GM12878 (cell line): ENCODE results near the gene PDK1. TPM values are rescaled to one million over a fixed set of nuclear protein-coding genes. Genes with fewer than 3 reads are reported as not detected.

Experiments
- ATAC-seq: fragments of 200-7000 bp; cut with Tn5 transposase; 3 replicates; pipeline ENCODE4 v1.9.1; 2020; ENCODE audit warnings: mild to moderate bottlenecking, moderate library complexity
- BruUV-seq: library from RNA; stranded (reverse); fragments of 400-500 nt; replicated peaks from 2 replicates; lab custom pipeline; 2021; lab: Mats Ljungman, UMichigan
- CTCF ChIA-PET: fragments of 300-600 bp; sonication (Branson Sonifier 250); formaldehyde crosslinking; extraction: SDS; loops from one replicate; lab custom pipeline; 2021; ENCODE audit warnings: inconsistent platforms; lab: Yijun Ruan, JAX
- POLR2A ChIA-PET: fragments of 350-600 bp; formaldehyde crosslinking; extraction: SDS; loops from one replicate; lab custom pipeline; 2021; ENCODE audit warnings: inconsistent platforms; lab: Charles Lee
- RAD21 ChIA-PET: fragments of 300-600 bp; sonication (Branson Sonifier 250); formaldehyde crosslinking; loops from one replicate; lab custom pipeline; 2023; ENCODE audit warnings: antibody characterized with exemption; ENCODE audit not compliant: unreplicated experiment; lab: Charles Lee
- SMC1A ChIA-PET: fragments of 300-600 bp; sonication (Branson Sonifier 250); formaldehyde crosslinking; loops from one replicate; lab custom pipeline; 2023; ENCODE audit not compliant: unreplicated experiment, uncharacterized antibody; lab: Charles Lee
- DNase-seq: peaks from one replicate; pipeline ENCODE4 v3.0.0-alpha.2; 2011; ENCODE audit warnings: low read depth, low spot score
- FAIRE-seq: peaks from 3 replicates; lab custom pipeline; 2011; peaks lifted over from hg19 to GRCh38; lab: Jason Lieb, UNC
- H2AFZ ChIP-seq: 2 replicates; pipeline ENCODE4 v1.6.0; 2011; ENCODE audit warnings: low read depth, low read length, control low read depth; ENCODE audit not compliant: control insufficient read depth
- H3K27ac ChIP-seq: 2 replicates; pipeline ENCODE4 v1.5.1; 2011; ENCODE audit warnings: control low read depth; ENCODE audit not compliant: control insufficient read depth, insufficient read depth
- H3K27me3 ChIP-seq, 2 experiments: replicated peaks in 1 of 2; 2 replicates each; pipeline versions ENCODE4 v1.6.0 to v1.6.1; 2011; ENCODE audit warnings: low read length in 1 of 2; ENCODE audit not compliant: control insufficient read depth in 2 of 2, insufficient read depth in 2 of 2
- H3K36me3 ChIP-seq, 2 experiments: 2 replicates each; pipeline ENCODE4 v1.5.1; 2011; ENCODE audit warnings: low read length in 1 of 2; ENCODE audit not compliant: control insufficient read depth in 2 of 2, insufficient read depth in 2 of 2
- H3K4me1 ChIP-seq: 2 replicates; pipeline ENCODE4 v1.6.1; 2011; ENCODE audit warnings: mild to moderate bottlenecking, low read length, moderate library complexity, mixed read lengths; ENCODE audit not compliant: control insufficient read depth, insufficient read depth
- H3K4me2 ChIP-seq: 2 replicates; pipeline ENCODE4 v1.6.0; 2011; ENCODE audit warnings: control low read depth; ENCODE audit not compliant: control insufficient read depth, insufficient read depth
- H3K4me3 ChIP-seq: fragments of 200-600 bp; sonication (generic); 2 replicates; pipeline ENCODE4 v1.5.1; 2016
- H3K79me2 ChIP-seq: 2 replicates; pipeline ENCODE4 v1.6.0; 2011; ENCODE audit warnings: low read length; ENCODE audit not compliant: control insufficient read depth, insufficient read depth
- H3K9ac ChIP-seq: 2 replicates; pipeline ENCODE4 v1.8.0; 2011; ENCODE audit warnings: low read length, control low read depth, mixed read lengths; ENCODE audit not compliant: control insufficient read depth, insufficient read depth
- H3K9me3 ChIP-seq: replicated peaks from 3 replicates; pipeline ENCODE4 v1.5.1; 2011; ENCODE audit warnings: mild to moderate bottlenecking, low read length; ENCODE audit not compliant: control insufficient read depth, insufficient read depth
- H4K20me1 ChIP-seq: 2 replicates; pipeline ENCODE4 v1.6.0; 2011; ENCODE audit not compliant: control insufficient read depth, insufficient read depth
- CHD4 ChIP-seq: fragments of 200-600 bp; sonication (generic); IDR thresholded peaks from 2 replicates; pipeline ENCODE4 v1.6.1; 2016; ENCODE audit warnings: mild to moderate bottlenecking
- CREM ChIP-seq: IDR thresholded peaks from 2 replicates; pipeline ENCODE4 v1.6.1; 2014; ENCODE audit warnings: antibody characterized with exemption, low read depth
- FOXM1 ChIP-seq: IDR thresholded peaks from 2 replicates; pipeline ENCODE4 v1.6.1; 2012; ENCODE audit warnings: low read depth, mild to moderate bottlenecking, inconsistent platforms, low read length, moderate library complexity
- LARP7 ChIP-seq: fragments of 450-650 bp; IDR thresholded peaks from 2 replicates; pipeline ENCODE4 v1.6.1; 2017; ENCODE audit warnings: mild to moderate bottlenecking
- PAX5 ChIP-seq: IDR thresholded peaks from 2 replicates; pipeline ENCODE4 v1.6.1; 2011; ENCODE audit warnings: low read depth, low read length, borderline replicate concordance
- PAX8 ChIP-seq: fragments of 450-650 bp; IDR thresholded peaks from 2 replicates; pipeline ENCODE4 v1.6.1; 2017; ENCODE audit warnings: mild to moderate bottlenecking, moderate library complexity
- STAT3 ChIP-seq: IDR thresholded peaks from 2 replicates; pipeline ENCODE4 v1.6.1; 2011; ENCODE audit warnings: low read depth, low read length, improper control_type of control experiment
- TBL1XR1 ChIP-seq: IDR thresholded peaks from 2 replicates; pipeline ENCODE4 v1.6.1; 2012; ENCODE audit warnings: low read depth, low read length, improper control_type of control experiment
- TCF12 ChIP-seq: IDR thresholded peaks from 2 replicates; pipeline ENCODE4 v1.6.1; 2011; ENCODE audit warnings: low read depth, mild to moderate bottlenecking, low read length
- WGBS: methylation state at CpG from one replicate; pipeline ENCODE4 v1.1.6; 2016; ENCODE audit warnings: low lambda C conversion rate; ENCODE audit not compliant: insufficient replicate concordance, insufficient coverage; ENCODE audit errors: missing lambda C conversion rate; 5-methylcytosine and 5-hydroxymethylcytosine counted together
- in situ Hi-C: fragments of 300-500 bp; cut with MboI; formaldehyde crosslinking; loops from 9 replicates; pipeline ENCODE4 v1.14.3; 2018; ENCODE audit warnings: mixed read lengths
- intact Hi-C: fragments of 100-400 bp; cut with micrococcal nuclease; formaldehyde crosslinking; loops from one replicate; pipeline ENCODE4 v1.14.2; 2022; ENCODE audit not compliant: unreplicated experiment
- polyA plus RNA-seq, 11 experiments: library from polyadenylated mRNA; depleted of rRNA in 4 of 11; unstranded in 6 of 11; stranded (reverse) in 5 of 11; fragments of >200 nt; fragmentation: Nextera tagmentation in 4 of 11; fragmentation: Illumina TruSeq in 1 of 11; extraction: Ambion mirVana in 4 of 11; extraction: Trizol in 1 of 11; gene quantifications; 1 replicate in 1 of 11; 2 replicates in 10 of 11; pipeline versions ENCODE4 v1.2.1 to v1.2.3, GENCODE V29; 2011 to 2016; ENCODE audit warnings: inconsistent platforms in 2 of 11, missing spikeins in 2 of 11, low read depth in 1 of 11
- total RNA-seq, 4 experiments: library from RNA; depleted of rRNA in 3 of 4; stranded (reverse); fragments of >200 nt in 3 of 4; fragmentation: Illumina TruSeq in 1 of 4; extraction: Trizol in 1 of 4; gene quantifications; 2 replicates each; pipeline versions ENCODE4 v1.2.1 to v1.2.3, GENCODE V29; 2013 to 2021
- TF ChIP-seq, protein P1 (sequence below): fragments of 450-650 bp; IDR thresholded peaks from 2 replicates; pipeline ENCODE4 v1.6.1; 2016; ENCODE audit warnings: mild to moderate bottlenecking, moderate library complexity, borderline replicate concordance
- TF ChIP-seq, protein P2 (sequence below): IDR thresholded peaks from 2 replicates; pipeline ENCODE4 v1.6.1; 2012; ENCODE audit warnings: low read depth, low read length, improper control_type of control experiment
- TF ChIP-seq, protein P3 (sequence below): IDR thresholded peaks from 2 replicates; pipeline ENCODE4 v1.6.1; 2012; ENCODE audit warnings: low read length, inconsistent platforms
- TF ChIP-seq, protein P4 (sequence below): fragments of 450-650 bp; formaldehyde crosslinking; IDR thresholded peaks from 2 replicates; pipeline ENCODE4 v1.4.0; 2020; ENCODE audit warnings: mild to moderate bottlenecking, moderate library complexity

PDK1 gene
- total and polyA plus RNA-seq, 10 of the 15 experiments (the other 5 are each of a cell fraction or from before 2014, with no cell fraction given), result 5.3 to 128 (median 17.1) TPM

DNA sequence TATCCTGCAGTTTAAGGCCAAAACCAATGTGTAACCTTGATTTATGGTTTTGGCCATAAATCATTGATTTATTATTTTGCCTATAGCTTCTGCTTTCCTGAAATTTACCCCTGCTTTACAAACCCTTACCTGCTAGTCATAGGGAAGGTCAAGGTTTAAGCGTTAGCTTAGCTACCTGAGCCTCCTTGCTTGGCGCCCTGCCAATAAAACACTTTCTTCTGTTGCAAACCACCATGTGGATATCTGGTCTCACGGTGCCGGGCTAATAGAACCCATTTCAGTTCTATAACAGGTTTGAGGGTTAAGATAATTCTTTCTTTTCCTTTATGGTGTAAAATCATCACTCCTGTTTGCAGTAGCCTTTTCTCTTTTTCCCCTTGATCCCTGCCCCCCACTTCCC lies 72.2 kb downstream of the PDK1 start (continued):
- TF ChIP-seq, protein P1, sequence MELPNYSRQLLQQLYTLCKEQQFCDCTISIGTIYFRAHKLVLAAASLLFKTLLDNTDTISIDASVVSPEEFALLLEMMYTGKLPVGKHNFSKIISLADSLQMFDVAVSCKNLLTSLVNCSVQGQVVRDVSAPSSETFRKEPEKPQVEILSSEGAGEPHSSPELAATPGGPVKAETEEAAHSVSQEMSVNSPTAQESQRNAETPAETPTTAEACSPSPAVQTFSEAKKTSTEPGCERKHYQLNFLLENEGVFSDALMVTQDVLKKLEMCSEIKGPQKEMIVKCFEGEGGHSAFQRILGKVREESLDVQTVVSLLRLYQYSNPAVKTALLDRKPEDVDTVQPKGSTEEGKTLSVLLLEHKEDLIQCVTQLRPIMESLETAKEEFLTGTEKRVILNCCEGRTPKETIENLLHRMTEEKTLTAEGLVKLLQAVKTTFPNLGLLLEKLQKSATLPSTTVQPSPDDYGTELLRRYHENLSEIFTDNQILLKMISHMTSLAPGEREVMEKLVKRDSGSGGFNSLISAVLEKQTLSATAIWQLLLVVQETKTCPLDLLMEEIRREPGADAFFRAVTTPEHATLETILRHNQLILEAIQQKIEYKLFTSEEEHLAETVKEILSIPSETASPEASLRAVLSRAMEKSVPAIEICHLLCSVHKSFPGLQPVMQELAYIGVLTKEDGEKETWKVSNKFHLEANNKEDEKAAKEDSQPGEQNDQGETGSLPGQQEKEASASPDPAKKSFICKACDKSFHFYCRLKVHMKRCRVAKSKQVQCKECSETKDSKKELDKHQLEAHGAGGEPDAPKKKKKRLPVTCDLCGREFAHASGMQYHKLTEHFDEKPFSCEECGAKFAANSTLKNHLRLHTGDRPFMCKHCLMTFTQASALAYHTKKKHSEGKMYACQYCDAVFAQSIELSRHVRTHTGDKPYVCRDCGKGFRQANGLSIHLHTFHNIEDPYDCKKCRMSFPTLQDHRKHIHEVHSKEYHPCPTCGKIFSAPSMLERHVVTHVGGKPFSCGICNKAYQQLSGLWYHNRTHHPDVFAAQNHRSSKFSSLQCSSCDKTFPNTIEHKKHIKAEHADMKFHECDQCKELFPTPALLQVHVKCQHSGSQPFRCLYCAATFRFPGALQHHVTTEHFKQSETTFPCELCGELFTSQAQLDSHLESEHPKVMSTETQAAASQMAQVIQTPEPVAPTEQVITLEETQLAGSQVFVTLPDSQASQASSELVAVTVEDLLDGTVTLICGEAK, result no peak
- TF ChIP-seq STAT3 (no peak), FOXM1 (no peak), PAX8 (no peak), CREM (no peak)
- TF ChIP-seq, protein P2, sequence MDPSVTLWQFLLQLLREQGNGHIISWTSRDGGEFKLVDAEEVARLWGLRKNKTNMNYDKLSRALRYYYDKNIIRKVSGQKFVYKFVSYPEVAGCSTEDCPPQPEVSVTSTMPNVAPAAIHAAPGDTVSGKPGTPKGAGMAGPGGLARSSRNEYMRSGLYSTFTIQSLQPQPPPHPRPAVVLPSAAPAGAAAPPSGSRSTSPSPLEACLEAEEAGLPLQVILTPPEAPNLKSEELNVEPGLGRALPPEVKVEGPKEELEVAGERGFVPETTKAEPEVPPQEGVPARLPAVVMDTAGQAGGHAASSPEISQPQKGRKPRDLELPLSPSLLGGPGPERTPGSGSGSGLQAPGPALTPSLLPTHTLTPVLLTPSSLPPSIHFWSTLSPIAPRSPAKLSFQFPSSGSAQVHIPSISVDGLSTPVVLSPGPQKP, result no peak

DNA sequence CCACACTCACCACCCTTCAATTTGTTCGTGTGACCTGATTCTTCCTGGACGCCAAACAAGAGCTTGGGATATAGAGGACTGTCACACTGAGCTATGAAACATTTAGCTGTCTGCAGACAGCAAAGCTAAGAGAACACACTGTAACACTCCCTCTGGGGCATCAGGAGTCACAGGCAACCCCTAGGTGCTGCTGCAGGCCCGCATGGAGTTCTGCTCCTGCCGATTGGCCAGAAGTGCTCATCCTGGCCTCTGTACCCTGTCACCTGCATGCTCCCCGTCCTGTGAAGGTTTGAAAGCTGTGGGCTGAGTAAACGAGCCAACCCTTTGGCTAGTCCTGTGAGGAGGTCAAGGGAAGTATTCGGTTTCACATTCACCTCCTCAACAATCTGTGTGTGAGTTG lies 73.7 kb downstream of the PDK1 start:
- no peak overlapping the region for H3K9ac ChIP-seq
- no peak overlapping the region for H3K27ac ChIP-seq
- POLR2A ChIA-PET, result no interaction called here
- RAD21 ChIA-PET, result no interaction called here
- WGBS, result 73% methylated on average over 7 of the region's 7 CpGs
- CTCF ChIA-PET, result no interaction called here
- H3K4me3 ChIP-seq, result no peak overlapping the region
- SMC1A ChIA-PET, result no interaction called here
- H3K36me3 ChIP-seq, result peaks cover 0 to 4% of the 10 kb centered on the region in 2 experiments; a peak in 1 of 4 replicates
- no peaks in the 10 kb centered on the region for H3K27me3 ChIP-seq
- no peak overlapping the region for H3K4me2 ChIP-seq
- H3K79me2 ChIP-seq, result no peaks in the 10 kb centered on the region
- H3K4me1 ChIP-seq, result no peaks in the 10 kb centered on the region
- no TSS peak for BruUV-seq
- H4K20me1 ChIP-seq, result no peaks in the 10 kb centered on the region
- no peak for ATAC-seq
- H3K9me3 ChIP-seq, result no peaks in the 10 kb centered on the region
- no peak for DNase-seq
- FAIRE-seq, result no peak
- intact Hi-C loops, result no loop called here
- no peak overlapping the region for H2AFZ ChIP-seq
- in situ Hi-C loops, result no loop called here
- no peak for TF ChIP-seq TCF12
- TF ChIP-seq CHD4, result no peak
- no peak for TF ChIP-seq LARP7
- TF ChIP-seq PAX5, result no peak
- TF ChIP-seq, protein P3, sequence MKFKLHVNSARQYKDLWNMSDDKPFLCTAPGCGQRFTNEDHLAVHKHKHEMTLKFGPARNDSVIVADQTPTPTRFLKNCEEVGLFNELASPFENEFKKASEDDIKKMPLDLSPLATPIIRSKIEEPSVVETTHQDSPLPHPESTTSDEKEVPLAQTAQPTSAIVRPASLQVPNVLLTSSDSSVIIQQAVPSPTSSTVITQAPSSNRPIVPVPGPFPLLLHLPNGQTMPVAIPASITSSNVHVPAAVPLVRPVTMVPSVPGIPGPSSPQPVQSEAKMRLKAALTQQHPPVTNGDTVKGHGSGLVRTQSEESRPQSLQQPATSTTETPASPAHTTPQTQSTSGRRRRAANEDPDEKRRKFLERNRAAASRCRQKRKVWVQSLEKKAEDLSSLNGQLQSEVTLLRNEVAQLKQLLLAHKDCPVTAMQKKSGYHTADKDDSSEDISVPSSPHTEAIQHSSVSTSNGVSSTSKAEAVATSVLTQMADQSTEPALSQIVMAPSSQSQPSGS, result no peak
- no peak for TF ChIP-seq TBL1XR1
- TF ChIP-seq, protein P4, sequence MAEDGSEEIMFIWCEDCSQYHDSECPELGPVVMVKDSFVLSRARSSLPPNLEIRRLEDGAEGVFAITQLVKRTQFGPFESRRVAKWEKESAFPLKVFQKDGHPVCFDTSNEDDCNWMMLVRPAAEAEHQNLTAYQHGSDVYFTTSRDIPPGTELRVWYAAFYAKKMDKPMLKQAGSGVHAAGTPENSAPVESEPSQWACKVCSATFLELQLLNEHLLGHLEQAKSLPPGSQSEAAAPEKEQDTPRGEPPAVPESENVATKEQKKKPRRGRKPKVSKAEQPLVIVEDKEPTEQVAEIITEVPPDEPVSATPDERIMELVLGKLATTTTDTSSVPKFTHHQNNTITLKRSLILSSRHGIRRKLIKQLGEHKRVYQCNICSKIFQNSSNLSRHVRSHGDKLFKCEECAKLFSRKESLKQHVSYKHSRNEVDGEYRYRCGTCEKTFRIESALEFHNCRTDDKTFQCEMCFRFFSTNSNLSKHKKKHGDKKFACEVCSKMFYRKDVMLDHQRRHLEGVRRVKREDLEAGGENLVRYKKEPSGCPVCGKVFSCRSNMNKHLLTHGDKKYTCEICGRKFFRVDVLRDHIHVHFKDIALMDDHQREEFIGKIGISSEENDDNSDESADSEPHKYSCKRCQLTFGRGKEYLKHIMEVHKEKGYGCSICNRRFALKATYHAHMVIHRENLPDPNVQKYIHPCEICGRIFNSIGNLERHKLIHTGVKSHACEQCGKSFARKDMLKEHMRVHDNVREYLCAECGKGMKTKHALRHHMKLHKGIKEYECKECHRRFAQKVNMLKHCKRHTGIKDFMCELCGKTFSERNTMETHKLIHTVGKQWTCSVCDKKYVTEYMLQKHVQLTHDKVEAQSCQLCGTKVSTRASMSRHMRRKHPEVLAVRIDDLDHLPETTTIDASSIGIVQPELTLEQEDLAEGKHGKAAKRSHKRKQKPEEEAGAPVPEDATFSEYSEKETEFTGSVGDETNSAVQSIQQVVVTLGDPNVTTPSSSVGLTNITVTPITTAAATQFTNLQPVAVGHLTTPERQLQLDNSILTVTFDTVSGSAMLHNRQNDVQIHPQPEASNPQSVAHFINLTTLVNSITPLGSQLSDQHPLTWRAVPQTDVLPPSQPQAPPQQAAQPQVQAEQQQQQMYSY, result no peak
